ENCODE measurements around the gene IQCE.

IQCE gene

DNA sequence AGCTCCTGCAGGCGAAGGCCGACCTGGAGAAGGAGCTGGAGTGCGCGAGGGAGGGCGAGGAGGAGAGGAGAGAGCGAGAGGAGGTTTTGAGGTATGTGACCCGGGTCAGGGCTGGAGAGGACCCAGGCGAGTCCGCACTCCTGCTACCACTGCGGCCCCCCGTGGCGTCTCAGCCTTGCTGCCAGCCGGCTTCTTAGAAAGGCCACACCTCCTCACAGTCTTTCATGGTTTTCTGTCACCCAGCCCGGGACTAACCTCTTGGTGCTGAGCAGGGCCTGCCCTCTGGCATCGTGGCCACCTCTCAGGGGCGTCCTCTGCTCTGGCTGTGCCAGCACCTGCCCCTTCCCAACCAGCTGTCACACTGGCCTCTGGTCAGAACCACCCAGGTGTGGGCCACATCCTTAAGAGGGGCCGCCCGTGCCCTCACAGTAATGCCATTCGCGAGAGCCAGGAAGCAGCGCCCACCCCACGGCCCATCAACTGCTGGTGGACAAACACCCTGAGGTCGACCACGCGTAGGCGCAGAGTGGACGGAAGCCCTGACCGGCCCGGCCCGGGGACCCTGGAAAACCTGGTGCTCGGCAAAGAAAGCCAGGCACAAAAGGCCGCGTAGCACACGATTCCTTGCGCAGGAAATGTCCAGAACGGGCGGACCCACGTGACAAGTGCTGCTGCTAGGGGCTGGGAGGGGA lies 34.4 kb downstream of the IQCE start:
- no peak overlapping the region for H3K9ac ChIP-seq (ENCODE audit: low read depth, low read length)
- no peak overlapping the region for H3K4me3 ChIP-seq (ENCODE audit: low read depth, low read length)
- H3K9me3 ChIP-seq (ENCODE audit: control insufficient read depth, insufficient read depth, low read length): no peaks in the 10 kb centered on the region
- peaks cover 16% of the 10 kb centered on the region for H3K36me3 ChIP-seq (ENCODE audit: control insufficient read depth, insufficient read depth, low read length)
- no peaks in the 10 kb centered on the region for H3K27me3 ChIP-seq (ENCODE audit: control insufficient read depth, insufficient read depth, low read length)
- no peaks in the 10 kb centered on the region for H3K4me1 ChIP-seq (ENCODE audit: control insufficient read depth, insufficient read depth, low read length)

DNA sequence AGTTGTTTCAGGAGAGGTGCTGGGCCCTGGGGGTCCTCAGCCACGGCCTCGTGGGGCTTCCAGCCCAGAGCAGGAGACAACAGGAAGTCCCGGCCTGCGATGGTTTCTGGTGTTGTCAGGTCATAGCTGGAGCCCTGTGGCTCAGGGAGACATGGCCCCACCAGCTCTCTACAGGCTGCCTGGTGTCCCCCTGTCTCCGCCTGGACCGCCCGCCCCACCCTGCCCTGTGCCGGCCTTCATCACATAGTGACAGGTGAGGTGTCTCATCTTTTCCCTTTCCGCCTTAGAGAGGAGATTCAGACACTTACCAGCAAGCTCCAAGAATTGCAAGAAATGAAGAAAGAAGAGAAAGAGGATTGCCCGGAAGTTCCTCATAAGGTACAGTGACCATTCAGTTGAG lies 35.8 kb downstream of the IQCE start:
- Histone ChIP-seq H3K9ac (ENCODE audit: low read depth, low read length) (no peak overlapping the region), H3K9me3 (ENCODE audit: control insufficient read depth, insufficient read depth, low read length) (no peaks in the 10 kb centered on the region), H3K36me3 (ENCODE audit: control insufficient read depth, insufficient read depth, low read length) (peaks cover 21% of the 10 kb centered on the region), H3K4me1 (ENCODE audit: control insufficient read depth, insufficient read depth, low read length) (no peaks in the 10 kb centered on the region), H3K4me3 (ENCODE audit: low read depth, low read length) (no peak overlapping the region), H3K27me3 (ENCODE audit: control insufficient read depth, insufficient read depth, low read length) (no peaks in the 10 kb centered on the region)

DNA sequence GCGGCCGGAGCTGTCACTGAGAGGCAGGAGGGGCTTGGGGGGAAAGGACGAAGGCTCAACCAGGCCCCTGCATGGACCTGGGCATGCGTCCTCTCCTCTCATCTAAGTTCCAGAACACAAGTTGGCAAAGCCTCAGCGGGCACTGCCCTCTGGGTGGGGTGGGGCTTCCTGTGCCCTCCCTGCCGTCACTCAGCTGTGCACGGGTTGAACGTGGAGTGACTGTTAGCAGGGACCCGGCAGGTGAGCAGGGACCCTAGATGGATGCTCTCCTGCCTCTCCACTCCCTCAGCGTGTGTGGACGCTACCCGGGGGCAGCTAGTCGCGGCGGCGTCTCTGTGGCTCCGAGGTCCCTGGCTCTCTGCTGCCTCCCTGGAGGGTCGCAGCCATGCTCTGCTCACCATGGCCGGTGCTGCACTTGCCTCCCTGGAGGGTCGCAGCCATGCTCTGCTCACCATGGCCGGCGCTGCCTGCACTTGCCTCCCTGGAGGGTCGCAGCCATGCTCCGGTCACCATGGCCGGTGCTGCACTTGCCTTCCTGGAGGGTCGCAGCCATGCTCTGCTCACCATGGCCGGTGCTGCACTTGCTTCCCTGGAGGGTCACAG lies 36.6 kb downstream of the IQCE start:
- Histone ChIP-seq H3K4me1 (ENCODE audit: control insufficient read depth, insufficient read depth, low read length) (no peaks in the 10 kb centered on the region), H3K9ac (ENCODE audit: low read depth, low read length) (no peak overlapping the region), H3K4me3 (ENCODE audit: low read depth, low read length) (no peak overlapping the region), H3K27me3 (ENCODE audit: control insufficient read depth, insufficient read depth, low read length) (no peaks in the 10 kb centered on the region), H3K36me3 (ENCODE audit: control insufficient read depth, insufficient read depth, low read length) (peaks cover 21% of the 10 kb centered on the region), H3K9me3 (ENCODE audit: control insufficient read depth, insufficient read depth, low read length) (no peaks in the 10 kb centered on the region)

DNA sequence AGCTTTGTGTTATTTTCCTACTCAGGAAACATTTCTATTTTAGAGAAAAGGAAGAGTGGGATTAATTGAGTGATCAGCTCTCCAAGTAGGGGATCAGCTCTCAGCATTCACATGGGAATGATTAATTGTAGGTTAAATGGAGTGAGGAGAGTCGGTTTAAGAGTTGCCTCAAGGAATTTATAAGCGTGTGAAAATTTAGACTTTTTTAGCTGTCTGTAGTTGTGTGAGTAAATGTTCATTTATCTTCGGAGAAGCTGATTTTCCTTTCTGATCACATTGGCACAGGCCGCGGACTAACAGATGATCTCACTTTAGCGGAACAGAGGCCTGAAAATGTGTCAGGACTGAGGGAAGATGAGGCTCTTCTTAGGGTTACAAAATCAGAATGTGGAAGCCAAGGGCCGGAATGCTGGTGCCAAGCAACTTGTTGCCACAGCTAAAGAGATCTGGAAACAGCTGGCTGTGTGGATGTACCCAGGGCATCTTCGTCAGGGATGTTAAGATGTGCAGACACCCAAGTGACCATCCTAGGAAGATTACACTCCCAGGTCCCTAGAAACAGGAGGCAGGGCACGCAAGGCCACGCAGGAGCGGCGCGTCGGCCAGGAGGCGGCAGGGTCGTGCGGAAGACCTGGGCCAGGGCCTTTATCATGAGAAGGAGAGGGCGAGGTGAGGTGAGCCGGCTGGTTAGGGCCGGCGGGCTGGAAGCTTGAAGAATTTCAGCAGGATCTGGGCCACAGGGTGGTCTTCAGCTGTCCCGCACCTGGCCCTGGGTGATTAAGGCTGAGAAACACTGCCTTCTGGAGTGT lies 37.9 kb downstream of the IQCE start:
- Histone ChIP-seq H3K9me3 (ENCODE audit: control insufficient read depth, insufficient read depth, low read length) (no peaks in the 10 kb centered on the region), H3K27me3 (ENCODE audit: control insufficient read depth, insufficient read depth, low read length) (no peaks in the 10 kb centered on the region), H3K4me1 (ENCODE audit: control insufficient read depth, insufficient read depth, low read length) (no peaks in the 10 kb centered on the region), H3K4me3 (ENCODE audit: low read depth, low read length) (no peak overlapping the region), H3K9ac (ENCODE audit: low read depth, low read length) (no peak overlapping the region), H3K36me3 (ENCODE audit: control insufficient read depth, insufficient read depth, low read length) (peaks cover 21% of the 10 kb centered on the region)

DNA sequence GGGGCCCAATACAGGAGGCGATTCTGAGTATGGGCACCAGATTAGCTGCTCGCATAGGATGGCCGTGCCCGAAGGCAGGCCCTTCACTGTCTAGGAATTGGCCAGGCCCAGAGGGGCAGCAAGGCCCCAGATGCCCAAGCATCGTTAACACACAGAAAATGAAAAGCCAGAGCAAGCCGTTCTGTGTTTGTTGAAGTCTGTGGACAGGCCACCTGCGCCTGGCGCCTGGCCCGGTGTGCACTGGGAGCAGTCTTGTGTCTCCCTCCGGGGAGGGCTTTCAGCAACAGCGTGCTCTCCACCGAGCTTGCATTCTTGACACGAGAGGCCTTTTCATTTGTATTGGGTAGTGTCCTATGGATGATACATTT lies 38.5 kb downstream of the IQCE start:
- peaks cover 21% of the 10 kb centered on the region for H3K36me3 ChIP-seq (ENCODE audit: control insufficient read depth, insufficient read depth, low read length)
- H3K4me3 ChIP-seq (ENCODE audit: low read depth, low read length): no peak overlapping the region
- H3K9me3 ChIP-seq (ENCODE audit: control insufficient read depth, insufficient read depth, low read length): no peaks in the 10 kb centered on the region
- H3K4me1 ChIP-seq (ENCODE audit: control insufficient read depth, insufficient read depth, low read length): no peaks in the 10 kb centered on the region
- H3K27me3 ChIP-seq (ENCODE audit: control insufficient read depth, insufficient read depth, low read length): no peaks in the 10 kb centered on the region
- no peak overlapping the region for H3K9ac ChIP-seq (ENCODE audit: low read depth, low read length)

DNA sequence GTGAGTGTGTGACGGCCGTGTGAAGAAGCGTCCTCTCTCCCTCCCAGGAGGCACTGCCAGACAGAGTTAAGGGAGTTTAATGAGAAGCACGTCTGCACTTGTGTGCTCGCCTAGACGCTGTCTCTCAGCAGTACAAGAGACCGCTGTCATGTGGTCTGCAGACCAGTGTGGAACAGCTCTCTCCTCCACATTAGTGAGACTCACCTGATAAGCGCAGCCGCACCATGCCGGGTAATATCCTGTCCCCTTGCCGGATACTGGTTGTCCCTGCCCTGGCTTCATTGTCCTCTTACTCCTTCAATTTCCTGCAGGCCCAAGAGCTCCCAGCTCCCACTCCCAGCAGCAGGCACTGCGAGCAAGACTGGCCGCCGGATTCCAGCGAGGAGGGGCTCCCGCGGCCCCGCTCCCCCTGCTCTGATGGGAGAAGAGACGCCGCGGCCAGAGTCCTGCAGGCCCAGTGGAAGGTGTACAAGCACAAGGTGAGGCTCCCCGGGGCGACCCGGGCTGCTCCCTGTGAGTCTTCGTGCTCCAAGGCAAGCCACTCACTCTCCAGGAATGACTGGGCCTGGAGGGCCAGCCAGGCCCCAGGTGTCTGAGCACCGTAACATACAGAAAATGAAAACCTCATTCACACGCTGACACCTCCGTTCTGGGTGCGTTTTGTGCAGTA lies 39.5 kb downstream of the IQCE start:
- Histone ChIP-seq H3K9ac (ENCODE audit: low read depth, low read length) (no peak overlapping the region), H3K4me1 (ENCODE audit: control insufficient read depth, insufficient read depth, low read length) (no peaks in the 10 kb centered on the region), H3K4me3 (ENCODE audit: low read depth, low read length) (no peak overlapping the region), H3K9me3 (ENCODE audit: control insufficient read depth, insufficient read depth, low read length) (no peaks in the 10 kb centered on the region), H3K36me3 (ENCODE audit: control insufficient read depth, insufficient read depth, low read length) (peaks cover 15% of the 10 kb centered on the region), H3K27me3 (ENCODE audit: control insufficient read depth, insufficient read depth, low read length) (no peaks in the 10 kb centered on the region)

DNA sequence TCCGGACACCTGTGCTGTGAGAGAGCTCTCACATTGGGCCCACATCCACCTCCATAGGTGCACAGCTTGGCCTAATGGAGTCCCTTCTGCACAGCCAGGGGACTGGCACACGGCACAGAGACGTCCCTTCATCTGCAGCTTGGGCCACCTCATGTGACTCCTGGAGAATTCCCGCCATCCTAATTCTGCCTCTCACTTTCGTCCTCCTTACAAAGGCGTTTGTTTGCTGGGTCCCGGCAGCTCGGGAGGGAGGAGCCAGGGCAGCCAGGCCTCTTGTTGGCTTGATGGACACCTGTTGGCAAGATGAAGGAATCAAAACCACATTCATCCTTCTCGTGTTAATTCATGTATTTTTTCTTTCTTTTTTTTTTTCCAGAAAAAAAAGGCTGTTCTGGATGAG lies 42.3 kb downstream of the IQCE start:
- Histone ChIP-seq H3K27me3 (ENCODE audit: control insufficient read depth, insufficient read depth, low read length) (no peaks in the 10 kb centered on the region), H3K9me3 (ENCODE audit: control insufficient read depth, insufficient read depth, low read length) (no peaks in the 10 kb centered on the region), H3K4me3 (ENCODE audit: low read depth, low read length) (no peak overlapping the region)

DNA sequence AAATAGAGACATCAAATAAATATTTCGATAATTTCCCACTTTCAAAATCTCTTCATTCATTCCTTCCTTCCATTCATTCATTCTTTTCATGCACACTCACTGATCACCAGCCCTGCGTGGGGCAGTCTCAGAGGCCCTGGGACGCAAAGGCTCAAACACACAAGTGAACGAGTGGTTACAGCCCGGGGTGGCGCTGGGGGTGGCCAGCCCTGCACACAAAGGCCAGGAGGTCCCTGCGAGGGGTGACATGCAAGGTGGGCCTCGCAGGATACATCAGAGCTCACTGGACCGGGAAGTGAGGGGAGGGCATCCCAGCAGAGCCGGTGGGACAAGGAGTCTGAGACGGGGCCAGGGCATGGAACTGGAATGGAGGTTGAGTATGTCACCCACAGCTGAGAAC lies 43.1 kb downstream of the IQCE start:
- no peaks in the 10 kb centered on the region for H3K4me1 ChIP-seq (ENCODE audit: control insufficient read depth, insufficient read depth, low read length)
- no peaks in the 10 kb centered on the region for H3K9me3 ChIP-seq (ENCODE audit: control insufficient read depth, insufficient read depth, low read length)
- no peak overlapping the region for H3K4me3 ChIP-seq (ENCODE audit: low read depth, low read length)
- H3K9ac ChIP-seq (ENCODE audit: low read depth, low read length): no peak overlapping the region
- no peaks in the 10 kb centered on the region for H3K27me3 ChIP-seq (ENCODE audit: control insufficient read depth, insufficient read depth, low read length)
- H3K36me3 ChIP-seq (ENCODE audit: control insufficient read depth, insufficient read depth, low read length): peaks cover 8% of the 10 kb centered on the region

More for the DNA sequence above, 42.3 kb downstream of the IQCE start:
- Histone ChIP-seq H3K4me1 (ENCODE audit: control insufficient read depth, insufficient read depth, low read length) (no peaks in the 10 kb centered on the region), H3K36me3 (ENCODE audit: control insufficient read depth, insufficient read depth, low read length) (peaks cover 11% of the 10 kb centered on the region), H3K9ac (ENCODE audit: low read depth, low read length) (no peak overlapping the region)

DNA sequence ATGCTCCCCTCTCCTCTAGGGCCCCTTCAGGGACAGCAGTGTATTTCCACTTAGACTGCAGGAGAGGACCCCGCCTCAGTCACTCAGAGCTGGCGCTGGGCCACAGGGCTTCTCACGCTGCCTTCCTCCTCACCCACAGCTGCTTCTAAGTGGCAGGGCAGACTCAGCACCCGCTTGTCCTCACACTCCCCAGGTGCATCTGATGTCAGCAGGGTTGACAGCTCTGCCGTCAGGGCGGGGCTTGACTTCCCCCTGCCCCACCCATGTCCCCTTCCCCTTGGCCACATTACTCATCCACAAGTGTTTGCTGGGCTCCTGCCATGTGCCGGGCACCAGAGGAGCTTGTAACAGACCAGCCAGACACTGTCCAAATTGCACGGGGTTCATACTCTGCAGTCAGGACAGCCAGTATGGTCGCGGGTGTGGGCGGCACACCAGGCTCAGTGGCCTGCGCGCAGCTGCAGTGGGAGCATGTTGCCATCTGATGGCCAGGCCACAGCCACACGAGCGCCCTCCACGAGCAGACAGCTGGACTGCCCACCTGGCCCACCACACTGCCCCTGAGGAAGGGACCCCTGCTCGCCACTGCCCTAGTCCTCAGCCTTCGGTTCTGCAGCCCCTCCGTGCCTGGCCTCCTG lies 43.7 kb downstream of the IQCE start:
- Histone ChIP-seq H3K27me3 (ENCODE audit: control insufficient read depth, insufficient read depth, low read length) (no peaks in the 10 kb centered on the region), H3K9me3 (ENCODE audit: control insufficient read depth, insufficient read depth, low read length) (no peaks in the 10 kb centered on the region), H3K9ac (ENCODE audit: low read depth, low read length) (no peak overlapping the region), H3K36me3 (ENCODE audit: control insufficient read depth, insufficient read depth, low read length) (peaks cover 5% of the 10 kb centered on the region), H3K4me3 (ENCODE audit: low read depth, low read length) (no peak overlapping the region), H3K4me1 (ENCODE audit: control insufficient read depth, insufficient read depth, low read length) (no peaks in the 10 kb centered on the region)

DNA sequence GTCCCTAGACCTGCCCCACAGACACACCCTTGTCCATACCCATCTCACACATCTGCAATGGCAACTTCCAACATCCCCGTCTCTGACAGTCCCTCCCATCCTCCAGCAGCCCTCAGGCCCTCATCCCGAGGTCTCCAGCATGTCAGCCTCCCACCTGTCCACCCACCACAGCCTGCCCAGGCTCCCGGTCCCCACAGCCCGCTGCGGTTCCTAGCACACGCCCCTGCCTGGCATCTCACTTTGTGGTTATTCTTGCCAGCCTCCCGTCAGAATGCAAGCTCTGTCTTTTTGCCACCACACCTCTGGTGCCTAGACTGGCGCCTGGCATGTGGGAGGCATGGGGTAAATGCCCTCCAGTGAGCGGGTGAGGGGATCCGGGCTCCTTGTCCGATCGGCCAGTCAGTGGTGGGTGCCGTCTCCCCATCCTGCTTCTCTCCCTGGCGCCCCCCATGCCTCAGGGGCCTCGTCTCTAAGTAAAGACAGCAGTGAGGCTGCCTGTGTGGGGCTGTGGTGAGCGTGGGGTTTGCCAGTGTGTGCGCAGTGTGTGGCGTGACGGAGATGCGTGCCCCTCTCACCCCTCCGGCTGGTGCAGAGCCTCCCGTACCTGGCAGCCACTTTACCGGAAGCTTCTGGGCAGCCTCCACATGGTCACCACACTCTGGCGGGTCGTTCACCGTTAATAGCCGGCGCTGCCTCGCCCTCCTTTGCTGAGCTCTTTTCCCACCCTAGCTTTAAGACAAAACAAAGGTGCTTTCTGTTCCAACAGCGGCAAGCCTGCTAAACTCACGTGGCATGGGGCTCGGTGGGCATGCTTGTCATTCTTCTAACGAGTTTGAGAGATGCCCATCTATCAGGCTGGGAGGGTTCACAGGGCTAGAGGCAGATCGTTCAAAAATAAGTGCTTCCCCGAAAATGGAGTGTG lies 44.5 kb downstream of the IQCE start:
- Histone ChIP-seq H3K27me3 (ENCODE audit: control insufficient read depth, insufficient read depth, low read length) (no peaks in the 10 kb centered on the region), H3K36me3 (ENCODE audit: control insufficient read depth, insufficient read depth, low read length) (peaks cover 5% of the 10 kb centered on the region), H3K4me1 (ENCODE audit: control insufficient read depth, insufficient read depth, low read length) (no peaks in the 10 kb centered on the region), H3K9ac (ENCODE audit: low read depth, low read length) (no peak overlapping the region), H3K4me3 (ENCODE audit: low read depth, low read length) (no peak overlapping the region), H3K9me3 (ENCODE audit: control insufficient read depth, insufficient read depth, low read length) (no peaks in the 10 kb centered on the region)

Measured in iPS-15b (cell line).